ENCODE data around the gene FNBP1L. TPM values are rescaled to one million over a fixed set of nuclear protein-coding genes. Genes with fewer than 3 reads are reported as not detected.
A peak's percentile ranks its signal among the peaks of the same experiment; 100 is the strongest.

Gene FNBP1L
- total and polyA plus RNA-seq, 2 donors from 2014 or later, result 32.7 to 57.3 TPM

DNA sequence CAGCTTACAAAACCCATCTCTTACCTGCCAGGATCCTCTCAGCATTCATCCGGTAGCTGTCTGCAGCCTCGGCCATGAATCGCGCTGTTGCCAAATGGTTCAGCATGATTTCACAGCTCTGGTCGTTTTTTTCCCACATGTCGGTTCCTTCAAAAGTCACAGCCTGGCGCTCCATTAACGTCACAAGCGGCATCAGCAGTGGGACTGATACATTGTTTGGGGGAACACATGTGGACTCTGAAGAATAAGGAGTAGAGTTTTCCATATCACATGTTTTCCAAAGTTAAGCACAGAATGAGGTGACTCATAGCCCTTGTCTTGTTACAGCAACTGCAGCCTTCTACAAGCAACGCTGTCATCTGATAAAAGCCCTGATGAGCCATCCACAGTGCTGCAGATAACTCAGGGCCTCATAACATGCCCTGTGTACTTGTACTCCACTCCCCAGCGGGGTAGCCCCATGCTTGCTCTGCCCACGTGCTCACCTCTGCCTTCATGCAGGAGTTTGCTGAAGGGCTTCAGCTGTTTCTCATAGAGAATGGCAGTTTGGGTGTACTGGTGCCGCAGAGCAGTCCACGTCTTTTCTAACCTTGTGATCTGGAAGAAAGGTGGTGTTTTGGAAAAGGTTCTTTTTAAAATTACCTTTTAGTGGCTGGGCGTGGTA lies 119.5 kb downstream of the FNBP1L start:
- Histone ChIP-seq H3K9me3 (ENCODE audit: control insufficient read depth in 2 of 3, insufficient read depth in 1 of 3, low read length in 3 of 3) (no peaks in the 10 kb centered on the region), H3K36me3 (ENCODE audit: control insufficient read depth in 2 of 3, insufficient read depth in 3 of 3, low read length in 3 of 3) (peaks cover 0 to 39% (median 24%) of the 10 kb centered on the region in 3 donors), H3K4me1 (ENCODE audit: control insufficient read depth in 2 of 3, insufficient read depth in 2 of 3, low read depth in 1 of 3, low read length in 3 of 3) (peaks cover 0 to 2% (median 0%) of the 10 kb centered on the region in 3 donors), H3K27me3 (ENCODE audit: control insufficient read depth, insufficient read depth, low read length) (no peaks in the 10 kb centered on the region), H3K27ac (ENCODE audit: low read depth in 2 of 2, low read length in 2 of 2) (peak overlapping the region; percentile 54 to 76), H3K9ac (ENCODE audit: low read length in 3 of 3) (peak overlapping the region in 1 of 3 donors; percentile 13), H3K4me3 (ENCODE audit: low read length in 3 of 3) (no peak overlapping the region)
- TF ChIP-seq, protein P1, sequence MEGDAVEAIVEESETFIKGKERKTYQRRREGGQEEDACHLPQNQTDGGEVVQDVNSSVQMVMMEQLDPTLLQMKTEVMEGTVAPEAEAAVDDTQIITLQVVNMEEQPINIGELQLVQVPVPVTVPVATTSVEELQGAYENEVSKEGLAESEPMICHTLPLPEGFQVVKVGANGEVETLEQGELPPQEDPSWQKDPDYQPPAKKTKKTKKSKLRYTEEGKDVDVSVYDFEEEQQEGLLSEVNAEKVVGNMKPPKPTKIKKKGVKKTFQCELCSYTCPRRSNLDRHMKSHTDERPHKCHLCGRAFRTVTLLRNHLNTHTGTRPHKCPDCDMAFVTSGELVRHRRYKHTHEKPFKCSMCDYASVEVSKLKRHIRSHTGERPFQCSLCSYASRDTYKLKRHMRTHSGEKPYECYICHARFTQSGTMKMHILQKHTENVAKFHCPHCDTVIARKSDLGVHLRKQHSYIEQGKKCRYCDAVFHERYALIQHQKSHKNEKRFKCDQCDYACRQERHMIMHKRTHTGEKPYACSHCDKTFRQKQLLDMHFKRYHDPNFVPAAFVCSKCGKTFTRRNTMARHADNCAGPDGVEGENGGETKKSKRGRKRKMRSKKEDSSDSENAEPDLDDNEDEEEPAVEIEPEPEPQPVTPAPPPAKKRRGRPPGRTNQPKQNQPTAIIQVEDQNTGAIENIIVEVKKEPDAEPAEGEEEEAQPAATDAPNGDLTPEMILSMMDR (IDR thresholded peaks at IDR 0.05; ENCODE audit: borderline replicate concordance, extremely low read depth, insufficient read depth), result no peak
- DNase-seq (peak in 1 of 5 donors; percentile 79), FAIRE-seq (no peak)
- intact Hi-C loops (cut with DNase I), result no loop called here

DNA sequence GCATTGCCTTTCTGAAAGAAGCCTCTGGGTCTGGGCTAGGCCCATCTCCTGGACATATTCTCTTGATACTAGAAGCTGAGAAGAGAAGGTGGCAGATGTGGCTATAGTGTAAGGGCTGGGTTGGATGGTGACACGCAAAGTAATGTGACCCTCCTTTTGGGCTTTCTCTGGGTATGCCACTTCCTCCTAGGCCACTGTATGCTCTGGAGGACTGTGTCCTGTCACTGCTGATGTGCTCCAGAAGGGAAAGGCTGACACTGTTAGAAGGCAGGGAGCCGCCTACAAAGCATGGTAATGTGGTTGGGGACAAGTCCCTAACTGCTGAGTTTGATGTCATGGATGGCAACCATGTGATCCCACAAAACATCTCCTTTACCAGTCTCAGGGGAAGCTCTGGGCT lies 121.6 kb downstream of the FNBP1L start:
- TF ChIP-seq, protein P1 (IDR thresholded peaks at IDR 0.05; ENCODE audit: borderline replicate concordance, extremely low read depth, insufficient read depth), result no peak
- Histone ChIP-seq H3K27me3 (ENCODE audit: control insufficient read depth, insufficient read depth, low read length) (no peaks in the 10 kb centered on the region), H3K9me3 (ENCODE audit: control insufficient read depth in 2 of 3, insufficient read depth in 1 of 3, low read length in 3 of 3) (no peaks in the 10 kb centered on the region), H3K36me3 (ENCODE audit: control insufficient read depth in 2 of 3, insufficient read depth in 3 of 3, low read length in 3 of 3) (peaks cover 2 to 40% (median 26%) of the 10 kb centered on the region in 3 donors), H3K4me3 (ENCODE audit: low read length in 3 of 3) (no peak overlapping the region), H3K9ac (ENCODE audit: low read length in 3 of 3) (no peak overlapping the region), H3K4me1 (ENCODE audit: control insufficient read depth in 2 of 3, insufficient read depth in 2 of 3, low read depth in 1 of 3, low read length in 3 of 3) (peaks cover 0 to 2% (median 0%) of the 10 kb centered on the region in 3 donors), H3K27ac (ENCODE audit: low read depth in 2 of 2, low read length in 2 of 2) (peak overlapping the region; percentile 55 to 74)
- no peak for FAIRE-seq
- intact Hi-C loops (cut with DNase I), result no loop called here
- DNase-seq, result peak in 1 of 5 donors; percentile 14

DNA sequence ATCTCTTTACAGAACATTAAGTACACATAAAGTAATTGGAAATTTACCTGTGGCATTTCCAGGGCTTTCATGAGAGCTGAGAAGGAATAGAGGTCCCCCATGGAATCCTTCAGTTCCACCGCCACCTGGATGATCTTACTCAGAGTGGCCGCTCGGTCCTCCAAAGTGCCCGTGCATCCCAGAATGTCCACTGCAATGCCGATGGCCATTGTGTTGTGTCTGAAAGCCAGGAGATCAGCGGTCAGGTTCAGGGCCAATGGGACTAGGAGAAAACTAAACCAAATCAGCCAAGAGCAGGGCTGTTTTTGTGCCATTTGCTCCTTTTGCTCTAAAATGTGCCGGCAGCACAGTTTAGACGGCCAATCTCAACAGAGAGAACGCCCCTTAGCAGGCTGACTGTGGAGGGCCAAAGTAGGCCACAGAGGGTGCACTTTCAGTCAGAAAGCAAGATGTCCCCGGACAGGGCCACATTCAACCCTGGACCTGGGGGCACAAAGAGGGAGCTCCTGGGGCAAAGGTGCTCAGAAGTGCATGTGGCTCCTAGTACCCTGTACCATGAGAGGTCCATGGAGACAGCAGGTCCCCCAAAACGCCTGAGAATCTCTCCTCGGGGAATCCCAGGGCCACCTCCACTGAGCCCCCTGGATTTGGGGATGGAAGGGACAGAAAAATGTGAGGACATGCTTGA lies 123.8 kb downstream of the FNBP1L start:
- Histone ChIP-seq H3K4me1 (ENCODE audit: control insufficient read depth in 2 of 3, insufficient read depth in 2 of 3, low read depth in 1 of 3, low read length in 3 of 3) (peaks cover 0 to 2% (median 0%) of the 10 kb centered on the region in 3 donors), H3K9ac (ENCODE audit: low read length in 3 of 3) (no peak overlapping the region), H3K9me3 (ENCODE audit: control insufficient read depth in 2 of 3, insufficient read depth in 1 of 3, low read length in 3 of 3) (no peaks in the 10 kb centered on the region), H3K4me3 (ENCODE audit: low read length in 3 of 3) (no peak overlapping the region), H3K36me3 (ENCODE audit: control insufficient read depth in 2 of 3, insufficient read depth in 3 of 3, low read length in 3 of 3) (peaks cover 2 to 50% (median 21%) of the 10 kb centered on the region in 3 donors), H3K27ac (ENCODE audit: low read depth in 2 of 2, low read length in 2 of 2) (peak overlapping the region in 1 of 2 donors; percentile 17), H3K27me3 (ENCODE audit: control insufficient read depth, insufficient read depth, low read length) (no peaks in the 10 kb centered on the region)
- FAIRE-seq (no peak), DNase-seq (peak in 1 of 5 donors; percentile 34)
- intact Hi-C loops (cut with DNase I), result no loop called here
- TF ChIP-seq, protein P1 (IDR thresholded peaks at IDR 0.05; ENCODE audit: borderline replicate concordance, extremely low read depth, insufficient read depth), result no peak

Data from kidney (tissue), 14 donors.